DND-41 (cell line): ENCODE data around the gene ATXN1.

Experiments
- ATAC-seq: fragments of 200-7000 bp; cut with Tn5 transposase; 3 replicates; pipeline ENCODE4 v1.9.1; 2021; ENCODE audit warnings: low read depth; ENCODE audit not compliant: insufficient read depth
- DNase-seq: peaks from one replicate; pipeline ENCODE4 v3.0.0-alpha.2; 2020
- H2AFZ ChIP-seq: 2 replicates; pipeline ENCODE4 v1.6.0; 2012; ENCODE audit warnings: low read depth, low read length
- H3K27ac ChIP-seq: 2 replicates; pipeline ENCODE4 v1.5.1; 2012; ENCODE audit warnings: low read length, inconsistent platforms
- H3K27me3 ChIP-seq: fragments of 200-600 bp; sonication (generic); 2 replicates; pipeline ENCODE4 v1.6.0; 2012; ENCODE audit warnings: low read length, mild to moderate bottlenecking, inconsistent platforms; ENCODE audit not compliant: insufficient read depth, poor library complexity
- H3K36me3 ChIP-seq: 2 replicates; pipeline ENCODE4 v1.5.1; 2012; ENCODE audit warnings: low read length, inconsistent platforms; ENCODE audit not compliant: insufficient read depth
- H3K4me1 ChIP-seq: 2 replicates; pipeline ENCODE4 v1.5.1; 2012; ENCODE audit warnings: mild to moderate bottlenecking, low read length; ENCODE audit not compliant: insufficient read depth
- H3K4me2 ChIP-seq: 2 replicates; pipeline ENCODE4 v1.6.0; 2012; ENCODE audit warnings: mild to moderate bottlenecking, moderate library complexity, low read length, inconsistent platforms; ENCODE audit not compliant: insufficient read depth
- H3K4me3 ChIP-seq, 2 experiments: fragments of 200-600 bp in 1 of 2; shearing (Covaris generic) in 1 of 2; 2 replicates each; pipeline ENCODE4 v1.5.1; 2012 to 2016; ENCODE audit warnings: inconsistent platforms in 2 of 2, low read length in 2 of 2, mild to moderate bottlenecking in 2 of 2, low read depth in 1 of 2, moderate library complexity in 1 of 2
- H3K79me2 ChIP-seq: 2 replicates; pipeline ENCODE4 v1.6.0; 2012; ENCODE audit warnings: low read length, inconsistent platforms; ENCODE audit not compliant: insufficient read depth
- H3K9ac ChIP-seq: 2 replicates; pipeline ENCODE4 v1.6.0; 2012; ENCODE audit warnings: low read depth, mild to moderate bottlenecking, inconsistent platforms, low read length, moderate library complexity
- H3K9me3 ChIP-seq: 2 replicates; pipeline ENCODE4 v1.5.1; 2012; ENCODE audit warnings: low read length, moderate library complexity, mild to moderate bottlenecking, inconsistent platforms; ENCODE audit not compliant: insufficient read depth, severe bottlenecking
- H4K20me1 ChIP-seq: 2 replicates; pipeline ENCODE4 v1.6.0; 2012; ENCODE audit warnings: low read length; ENCODE audit not compliant: insufficient read depth
- EZH2 ChIP-seq: IDR thresholded peaks from 3 replicates; pipeline ENCODE4 v1.6.1; 2012; ENCODE audit warnings: borderline replicate concordance, low read depth, mild to moderate bottlenecking, moderate library complexity, low read length, inconsistent platforms; ENCODE audit not compliant: severe bottlenecking
- TF ChIP-seq, protein P1 (sequence below): IDR thresholded peaks from 2 replicates; pipeline ENCODE4 v1.5.1; 2012; ENCODE audit warnings: borderline replicate concordance, low read length, moderate library complexity, mild to moderate bottlenecking; ENCODE audit not compliant: poor library complexity, severe bottlenecking; ENCODE audit errors: extremely low read depth

ATXN1 gene

DNA sequence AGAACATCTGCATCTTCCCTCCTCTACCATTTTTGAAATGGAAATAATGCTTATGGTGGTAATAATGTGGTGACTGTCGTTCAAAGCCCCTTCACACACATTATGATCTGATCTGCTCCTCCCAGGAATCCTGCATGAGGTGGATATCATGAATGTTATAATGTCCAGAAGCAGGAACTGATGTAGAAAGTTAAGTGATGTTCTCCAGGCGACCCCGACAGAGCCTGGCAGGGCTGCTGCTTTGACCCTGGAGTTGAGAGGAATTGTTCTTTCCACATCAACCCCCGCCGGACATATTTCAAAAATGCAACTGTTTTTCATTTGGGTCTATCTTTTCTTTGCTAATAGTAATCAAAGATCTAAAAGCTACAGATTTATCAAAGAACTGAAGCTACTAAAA is 391.3 kb downstream of the ATXN1 start:
- Histone ChIP-seq H2AFZ (no peak overlapping the region), H3K4me2 (no peak overlapping the region), H3K4me3 (no peak overlapping the region), H3K9me3 (no peaks in the 10 kb centered on the region), H3K4me1 (no peaks in the 10 kb centered on the region), H4K20me1 (no peaks in the 10 kb centered on the region), H3K27ac (no peak overlapping the region), H3K9ac (no peak overlapping the region), H3K27me3 (no peaks in the 10 kb centered on the region), H3K79me2 (no peaks in the 10 kb centered on the region), H3K36me3 (no peaks in the 10 kb centered on the region)
- ATAC-seq (no peak), DNase-seq (no peak)
- TF ChIP-seq, protein P1, sequence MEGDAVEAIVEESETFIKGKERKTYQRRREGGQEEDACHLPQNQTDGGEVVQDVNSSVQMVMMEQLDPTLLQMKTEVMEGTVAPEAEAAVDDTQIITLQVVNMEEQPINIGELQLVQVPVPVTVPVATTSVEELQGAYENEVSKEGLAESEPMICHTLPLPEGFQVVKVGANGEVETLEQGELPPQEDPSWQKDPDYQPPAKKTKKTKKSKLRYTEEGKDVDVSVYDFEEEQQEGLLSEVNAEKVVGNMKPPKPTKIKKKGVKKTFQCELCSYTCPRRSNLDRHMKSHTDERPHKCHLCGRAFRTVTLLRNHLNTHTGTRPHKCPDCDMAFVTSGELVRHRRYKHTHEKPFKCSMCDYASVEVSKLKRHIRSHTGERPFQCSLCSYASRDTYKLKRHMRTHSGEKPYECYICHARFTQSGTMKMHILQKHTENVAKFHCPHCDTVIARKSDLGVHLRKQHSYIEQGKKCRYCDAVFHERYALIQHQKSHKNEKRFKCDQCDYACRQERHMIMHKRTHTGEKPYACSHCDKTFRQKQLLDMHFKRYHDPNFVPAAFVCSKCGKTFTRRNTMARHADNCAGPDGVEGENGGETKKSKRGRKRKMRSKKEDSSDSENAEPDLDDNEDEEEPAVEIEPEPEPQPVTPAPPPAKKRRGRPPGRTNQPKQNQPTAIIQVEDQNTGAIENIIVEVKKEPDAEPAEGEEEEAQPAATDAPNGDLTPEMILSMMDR = no peak
- TF ChIP-seq EZH2 = no peak

DNA sequence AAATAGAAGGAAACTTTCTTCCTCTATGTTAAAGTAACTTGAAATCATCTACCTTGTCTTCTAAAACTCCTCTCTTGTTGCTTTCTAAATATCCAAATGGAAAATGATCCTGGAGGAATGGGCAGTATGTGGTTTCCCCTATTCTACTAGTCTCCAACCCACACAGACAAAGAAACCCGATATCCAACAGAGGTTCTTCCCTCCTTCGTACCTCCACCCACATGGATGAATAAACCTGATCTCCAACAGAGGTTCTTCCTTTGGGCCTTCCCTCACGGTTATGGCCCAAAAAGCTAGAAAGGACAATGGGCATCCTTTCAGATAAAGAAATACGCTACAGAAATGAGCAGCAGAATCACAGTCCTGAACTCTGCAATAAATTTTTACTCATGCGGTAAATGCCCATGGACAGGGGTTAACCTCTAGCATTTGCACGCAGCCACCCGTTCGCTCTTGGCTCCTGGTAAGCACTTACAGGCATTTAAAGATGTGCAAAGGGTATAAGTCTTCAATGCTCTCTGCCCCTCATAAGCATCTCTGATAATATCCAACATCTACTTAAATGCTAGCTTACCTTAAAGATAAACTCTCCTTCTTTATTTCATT is 392.0 kb downstream of the ATXN1 start:
- no peak for DNase-seq
- H3K4me3 ChIP-seq = no peak overlapping the region

DNA sequence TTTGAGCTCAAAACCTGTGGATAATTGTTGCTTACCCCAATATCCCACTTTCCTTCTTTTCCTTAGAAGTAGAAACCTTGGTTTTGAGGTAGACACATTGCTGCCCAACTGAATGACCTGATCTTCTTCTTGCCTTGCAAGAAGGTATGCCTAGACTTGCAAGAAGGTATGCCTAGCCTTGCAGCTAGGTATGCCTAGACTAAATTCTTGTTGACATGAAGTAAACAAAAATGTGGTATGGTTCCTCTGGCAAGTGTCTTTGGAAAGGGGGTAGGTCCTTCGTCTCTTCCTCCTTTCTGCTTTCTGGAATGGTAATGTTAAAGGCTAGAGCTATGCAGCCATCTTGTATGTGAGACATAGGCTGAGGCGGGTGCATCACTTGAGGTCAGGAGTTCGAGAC is 393.7 kb downstream of the ATXN1 start:
- H3K79me2 ChIP-seq = no peaks in the 10 kb centered on the region
- DNase-seq (no peak), ATAC-seq (no peak)
- H3K4me3 ChIP-seq = no peak overlapping the region
- H3K9ac ChIP-seq = no peak overlapping the region
- no peaks in the 10 kb centered on the region for H3K36me3 ChIP-seq
- no peaks in the 10 kb centered on the region for H3K27me3 ChIP-seq
- no peak overlapping the region for H3K4me2 ChIP-seq
- H3K4me1 ChIP-seq = no peaks in the 10 kb centered on the region
- no peak overlapping the region for H3K27ac ChIP-seq
- H3K9me3 ChIP-seq = no peaks in the 10 kb centered on the region
- TF ChIP-seq, protein P1 = no peak
- no peak for TF ChIP-seq EZH2
- no peaks in the 10 kb centered on the region for H4K20me1 ChIP-seq
- no peak overlapping the region for H2AFZ ChIP-seq

More for the DNA sequence above, 392.0 kb downstream of the ATXN1 start:
- Histone ChIP-seq H3K27me3 (no peaks in the 10 kb centered on the region), H3K9me3 (no peaks in the 10 kb centered on the region), H3K4me1 (no peaks in the 10 kb centered on the region), H3K36me3 (no peaks in the 10 kb centered on the region), H2AFZ (no peak overlapping the region), H4K20me1 (no peaks in the 10 kb centered on the region), H3K27ac (no peak overlapping the region), H3K9ac (no peak overlapping the region), H3K79me2 (no peaks in the 10 kb centered on the region), H3K4me2 (no peak overlapping the region)
- TF ChIP-seq, protein P1 = no peak
- TF ChIP-seq EZH2 = no peak
- ATAC-seq = no peak

DNA sequence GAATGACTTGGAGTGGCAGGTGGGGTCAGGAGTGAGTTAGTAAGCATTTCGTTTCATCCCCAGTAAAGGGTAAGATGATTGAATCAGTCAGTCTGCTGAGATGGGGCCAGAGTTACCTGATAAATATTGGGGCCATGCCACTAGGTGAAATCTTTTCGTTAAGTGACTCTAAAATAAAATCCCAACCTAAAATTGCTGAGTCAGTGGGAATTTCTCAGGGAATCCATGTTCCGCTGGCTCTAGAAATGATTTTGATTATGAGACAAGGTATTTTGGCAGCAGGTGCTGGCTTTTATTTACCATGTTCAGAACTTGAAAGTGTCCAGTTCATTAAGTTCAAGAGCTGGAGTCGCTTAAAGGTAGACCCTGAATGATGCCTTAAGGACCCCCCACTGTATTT is 397.5 kb downstream of the ATXN1 start:
- Histone ChIP-seq H3K4me1 (no peaks in the 10 kb centered on the region), H3K4me2 (no peak overlapping the region), H3K27ac (no peak overlapping the region), H3K79me2 (no peaks in the 10 kb centered on the region), H3K27me3 (no peaks in the 10 kb centered on the region), H3K4me3 (no peak overlapping the region), H3K9me3 (no peaks in the 10 kb centered on the region), H2AFZ (no peak overlapping the region), H3K36me3 (no peaks in the 10 kb centered on the region), H4K20me1 (no peaks in the 10 kb centered on the region), H3K9ac (no peak overlapping the region)
- DNase-seq (no peak), ATAC-seq (no peak)
- TF ChIP-seq, protein P1 = no peak
- TF ChIP-seq EZH2 = no peak
